Measurements from ENCODE around the gene PRM1.

PRM1 gene

GRCh38 chr16:11322823-11323222 is 41.7 kb upstream of the PRM1 start:
- POLR2A ChIA-PET (ENCODE audit: low non-redundant PET): no interaction called here
- no peak for DNase-seq (ENCODE audit: low spot score)
- no peak for TF ChIP-seq CTCF (conservative IDR thresholded peaks at IDR 0.05; ENCODE audit: low read depth)
- H3K27ac ChIP-seq: no peak overlapping the region
- CTCF ChIA-PET: interaction anchor here (0.6 to 1.6 kb wide), 2 partner anchors 15 to 68 kb away, joined by 7 to 8 read pairs; no protein-coding TSS in a partner anchor

GRCh38 chr16:11321662-11322061 is 40.5 kb upstream of the PRM1 start:
- ChIA-PET CTCF (no interaction called here), POLR2A (ENCODE audit: low non-redundant PET) (no interaction called here)
- no peak overlapping the region for H3K27ac ChIP-seq
- DNase-seq (ENCODE audit: low spot score): no peak
- TF ChIP-seq CTCF (conservative IDR thresholded peaks at IDR 0.05; ENCODE audit: low read depth): no peak

GRCh38 chr16:11320170-11320569 is 39.0 kb upstream of the PRM1 start:
- H3K27ac ChIP-seq: no peak overlapping the region
- ChIA-PET CTCF (interaction anchor here (0.7 to 1.9 kb wide), 2 partner anchors 22 to 333 kb away, joined by 3 to 6 read pairs; no protein-coding TSS in a partner anchor), POLR2A (ENCODE audit: low non-redundant PET) (no interaction called here)
- no peak for DNase-seq (ENCODE audit: low spot score)
- TF ChIP-seq CTCF (conservative IDR thresholded peaks at IDR 0.05; ENCODE audit: low read depth): no peak

- CTCF ChIA-PET: interaction anchor here (0.7 to 1.9 kb wide), 3 partner anchors 10 to 333 kb away, joined by 3 to 6 read pairs (median 3); no protein-coding TSS in a partner anchor
- no peak for TF ChIP-seq CTCF (conservative IDR thresholded peaks at IDR 0.05; ENCODE audit: low read depth)
- POLR2A ChIA-PET (ENCODE audit: low non-redundant PET): interaction anchor here (0.7 kb wide), 1 partner anchor 16 kb away, joined by 8 read pairs; no protein-coding TSS in a partner anchor
- no peak for DNase-seq (ENCODE audit: low spot score)
- no peak overlapping the region for H3K27ac ChIP-seq
Measured at GRCh38 chr16:11319529-11320146, 38.5 kb upstream of the PRM1 start.

GRCh38 chr16:11318817-11319216 is 37.7 kb upstream of the PRM1 start:
- DNase-seq (ENCODE audit: low spot score): no peak
- TF ChIP-seq CTCF (conservative IDR thresholded peaks at IDR 0.05; ENCODE audit: low read depth): no peak
- ChIA-PET POLR2A (ENCODE audit: low non-redundant PET) (no interaction called here), CTCF (interaction anchor here (0.6 to 1.9 kb wide), 2 partner anchors 21 to 773 kb away, joined by 3 to 6 read pairs; no protein-coding TSS in a partner anchor)
- no peak overlapping the region for H3K27ac ChIP-seq

- CTCF ChIA-PET: interaction anchor here (0.6 kb wide), 1 partner anchor 856 kb away, joined by 5 read pairs; no protein-coding TSS in a partner anchor
- POLR2A ChIA-PET (ENCODE audit: low non-redundant PET): no interaction called here
- no peak for TF ChIP-seq CTCF (conservative IDR thresholded peaks at IDR 0.05; ENCODE audit: low read depth)
- no peak overlapping the region for H3K27ac ChIP-seq
- DNase-seq (ENCODE audit: low spot score): no peak
Measured at GRCh38 chr16:11316331-11317015, 35.3 kb upstream of the PRM1 start.

All from RWPE1 (cell line).